CD4-positive, alpha-beta T cell treated with Interleukin-10 for 1 hour (primary cell): ENCODE results near the gene TRIM75.
"Not testable (repeated sequence)": the region's sequence is repeated elsewhere in the genome, so short reads cannot be mapped to it uniquely, and the experiment has no call there.

Experiments used
- DNase-seq: peaks from one replicate; pipeline ENCODE4 v3.0.0-alpha.2; 2020

Gene TRIM75

DNA sequence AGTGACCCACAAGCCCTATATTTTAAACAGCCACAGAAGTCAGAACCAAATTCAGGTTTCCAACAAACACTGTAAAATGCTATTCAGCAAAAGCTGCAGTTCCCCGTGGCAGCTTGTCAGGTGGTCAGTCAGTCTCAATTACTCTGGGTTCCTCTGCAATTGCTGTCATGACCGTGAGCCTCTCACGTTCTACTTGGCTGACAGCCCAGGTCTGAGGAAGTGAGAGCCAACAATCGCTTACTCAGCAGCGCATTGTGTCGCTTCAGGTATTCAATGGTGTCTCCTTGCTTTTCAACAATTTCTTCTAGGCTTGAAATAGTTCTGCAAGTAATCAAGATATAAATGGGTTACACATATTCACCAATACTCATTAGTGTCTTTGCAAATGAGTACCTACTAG is 25.8 kb downstream of the TRIM75 start:
- DNase-seq: no peak

DNA sequence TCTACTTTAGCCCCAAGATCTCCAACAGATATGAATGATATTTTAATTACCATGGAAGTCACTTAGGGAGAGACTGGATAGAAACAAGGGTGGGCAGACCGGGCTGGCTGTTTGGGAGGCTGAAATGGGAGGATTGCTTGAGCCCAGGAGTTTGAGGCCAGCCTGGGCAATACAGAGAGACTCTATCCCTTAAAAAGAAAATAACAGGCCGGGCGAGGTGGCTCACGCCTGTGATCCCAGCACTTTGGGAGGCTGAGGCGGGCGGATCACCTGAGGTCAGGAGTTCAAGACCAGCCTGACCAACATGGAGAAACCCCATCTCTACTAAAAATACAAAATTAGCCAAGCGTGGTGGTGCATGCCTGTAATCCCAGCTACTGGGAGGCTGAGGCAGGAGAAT is 31.1 kb downstream of the TRIM75 start:
- DNase-seq: not testable (repeated sequence)

DNA sequence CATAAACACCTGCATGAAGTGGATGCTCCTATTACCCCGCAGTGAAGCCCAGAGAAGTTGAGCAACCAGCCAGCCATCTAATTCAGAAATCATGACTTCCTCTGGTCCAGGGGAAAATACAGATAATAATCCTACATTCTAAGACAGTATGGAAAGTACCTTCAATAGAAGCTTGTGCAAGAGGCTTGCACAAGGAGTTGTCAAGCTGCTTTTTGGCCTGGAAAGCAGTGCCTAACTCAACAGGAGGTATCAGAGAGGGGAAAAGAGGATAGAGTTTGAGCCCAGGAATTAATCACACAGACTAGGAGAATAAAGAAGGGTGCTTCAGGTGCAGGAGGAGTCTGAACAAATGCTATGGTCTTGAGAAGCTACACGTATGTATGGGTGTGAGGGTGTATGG is 32.3 kb downstream of the TRIM75 start:
- no peak for DNase-seq

DNA sequence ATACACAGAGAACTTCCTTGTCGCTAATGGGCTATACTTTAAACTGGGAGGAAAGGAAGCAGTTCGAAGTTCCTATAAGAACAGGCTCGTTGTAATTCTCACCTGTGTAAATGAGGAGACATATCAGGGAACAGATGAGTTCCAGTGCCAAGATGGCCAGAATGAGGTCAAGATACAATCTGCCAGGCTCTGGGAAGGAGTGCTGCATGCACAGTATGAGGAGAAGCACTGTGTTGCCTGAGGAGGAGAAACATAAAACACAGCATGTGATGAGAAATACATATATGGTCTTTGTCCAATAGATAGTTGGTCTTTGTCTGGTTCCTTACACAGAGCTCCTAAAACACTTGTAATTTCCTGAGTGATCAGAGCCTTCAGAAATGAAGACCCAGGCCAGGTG is 34.7 kb downstream of the TRIM75 start:
- no peak for DNase-seq

DNA sequence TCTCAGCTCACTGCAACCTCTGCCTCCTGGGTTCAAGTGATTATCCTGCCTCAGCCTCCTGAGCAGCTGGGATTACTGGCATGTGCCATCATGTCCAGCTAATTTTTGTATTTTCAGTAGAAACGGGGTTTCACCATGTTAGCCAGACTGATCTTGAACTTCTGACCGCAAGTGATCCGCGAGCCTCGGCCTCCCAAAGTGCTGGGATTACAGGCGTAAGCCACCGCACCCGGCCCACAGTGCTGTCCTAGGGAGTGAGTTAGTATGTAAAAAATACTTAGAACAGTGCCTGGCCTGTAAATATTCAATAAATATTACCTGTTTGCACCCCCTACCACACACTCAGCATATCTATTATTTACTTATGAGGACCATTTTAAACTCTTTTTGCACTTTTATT is 38.5 kb downstream of the TRIM75 start:
- not testable (repeated sequence) for DNase-seq

DNA sequence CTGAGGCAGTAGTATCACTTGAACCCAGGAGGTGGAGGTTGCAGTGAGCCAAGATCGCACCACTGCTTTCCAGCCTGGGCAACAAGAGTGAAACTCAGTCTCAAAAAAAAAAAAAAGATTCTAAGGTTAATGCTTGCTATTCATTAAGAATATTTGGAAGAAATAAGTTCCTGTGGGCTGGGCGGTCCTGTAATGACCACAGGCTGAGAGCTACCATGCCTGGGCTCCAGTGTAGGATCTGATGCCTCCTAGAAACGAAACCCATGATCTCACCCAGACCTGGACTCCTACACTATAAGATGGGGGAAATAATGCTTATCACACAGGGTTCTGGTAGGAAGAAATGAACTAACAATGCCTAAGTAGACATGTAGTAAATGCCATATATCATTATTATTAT is 41.2 kb downstream of the TRIM75 start:
- no peak for DNase-seq

DNA sequence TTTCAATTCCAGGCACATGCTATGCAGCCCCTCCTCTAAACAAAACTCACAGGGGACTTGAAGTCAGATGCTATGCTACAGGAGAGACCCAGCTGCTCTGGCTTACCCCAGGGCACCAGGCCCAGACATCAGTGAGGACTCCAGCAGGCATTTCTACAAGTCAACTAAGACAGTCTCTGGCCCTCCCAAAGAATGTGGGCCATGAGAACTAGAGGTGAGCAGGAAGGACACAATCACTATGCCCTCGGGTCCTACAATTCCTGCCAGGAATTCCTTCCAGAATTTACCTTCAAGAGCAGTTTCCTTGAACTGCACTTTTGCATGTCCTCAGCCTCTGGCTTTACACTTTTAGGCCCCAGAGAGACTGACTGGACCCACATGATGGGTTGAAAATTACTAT is 41.6 kb downstream of the TRIM75 start:
- no peak for DNase-seq

DNA sequence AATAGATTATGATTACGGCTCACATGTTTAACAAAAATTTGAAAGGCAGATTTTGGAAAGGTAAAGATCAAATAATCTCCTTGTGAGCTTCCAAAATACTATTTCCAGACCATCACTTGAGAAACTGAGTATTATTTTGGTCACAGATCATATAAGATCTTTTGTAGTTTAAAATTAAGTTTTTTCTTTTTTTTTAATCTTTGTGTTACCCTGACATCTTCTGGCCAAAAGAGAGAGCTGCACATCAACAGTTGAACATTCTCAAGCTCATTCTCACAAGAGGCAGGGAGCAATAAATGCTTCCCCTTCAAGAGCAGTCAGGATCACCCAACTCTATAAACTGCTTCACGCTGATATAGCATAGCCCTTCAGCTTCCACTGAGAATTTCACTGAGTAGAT is 43.1 kb downstream of the TRIM75 start:
- peak; percentile 3 for DNase-seq

DNA sequence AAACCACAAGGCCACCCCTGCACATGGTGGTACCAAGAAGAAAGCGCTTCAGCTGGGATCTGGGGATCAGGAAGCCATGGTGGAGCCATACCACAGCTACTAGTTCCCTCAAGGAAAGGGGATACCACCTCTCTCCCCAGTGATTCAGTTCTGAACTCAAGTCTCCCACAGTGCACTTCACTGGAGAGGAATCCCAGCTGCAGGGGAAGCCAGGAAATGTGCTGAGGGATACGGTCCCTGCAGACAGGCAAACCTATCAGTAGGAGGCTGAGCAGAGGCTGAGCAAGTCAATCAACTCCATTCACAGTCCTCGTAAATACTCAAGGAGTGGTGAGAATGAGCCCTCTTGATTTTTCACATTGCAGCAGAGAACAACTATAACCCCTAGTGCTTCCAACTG is 48.0 kb downstream of the TRIM75 start:
- DNase-seq: no peak

DNA sequence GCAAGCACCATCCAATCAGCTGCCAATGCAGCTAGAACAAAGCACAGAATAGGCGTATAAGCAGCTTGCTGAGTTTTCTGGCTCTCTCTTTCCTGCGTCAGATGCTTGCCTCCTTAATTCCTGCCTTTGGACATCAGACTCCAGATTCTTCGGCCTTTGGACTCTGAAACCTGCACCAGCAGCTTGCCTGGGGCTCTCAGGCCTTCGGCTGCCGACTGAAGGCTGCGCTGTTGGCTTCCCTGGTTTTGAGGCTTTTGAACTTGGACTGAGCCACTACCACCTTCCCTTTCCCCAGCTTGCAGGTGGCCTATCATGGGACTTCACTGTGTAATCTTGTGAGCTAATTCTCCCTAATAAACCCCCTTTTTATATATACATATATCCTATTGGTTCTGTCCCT is 52.9 kb downstream of the TRIM75 start:
- no peak for DNase-seq
